GM18858 (cell line): ENCODE results near the gene RBMXL3.

Source experiments
- ATAC-seq: cut with Tn5 transposase; IDR thresholded peaks from one replicate; pipeline ENCODE4 v1.9.1; 2021; ENCODE audit not compliant: unreplicated experiment

Gene RBMXL3

DNA sequence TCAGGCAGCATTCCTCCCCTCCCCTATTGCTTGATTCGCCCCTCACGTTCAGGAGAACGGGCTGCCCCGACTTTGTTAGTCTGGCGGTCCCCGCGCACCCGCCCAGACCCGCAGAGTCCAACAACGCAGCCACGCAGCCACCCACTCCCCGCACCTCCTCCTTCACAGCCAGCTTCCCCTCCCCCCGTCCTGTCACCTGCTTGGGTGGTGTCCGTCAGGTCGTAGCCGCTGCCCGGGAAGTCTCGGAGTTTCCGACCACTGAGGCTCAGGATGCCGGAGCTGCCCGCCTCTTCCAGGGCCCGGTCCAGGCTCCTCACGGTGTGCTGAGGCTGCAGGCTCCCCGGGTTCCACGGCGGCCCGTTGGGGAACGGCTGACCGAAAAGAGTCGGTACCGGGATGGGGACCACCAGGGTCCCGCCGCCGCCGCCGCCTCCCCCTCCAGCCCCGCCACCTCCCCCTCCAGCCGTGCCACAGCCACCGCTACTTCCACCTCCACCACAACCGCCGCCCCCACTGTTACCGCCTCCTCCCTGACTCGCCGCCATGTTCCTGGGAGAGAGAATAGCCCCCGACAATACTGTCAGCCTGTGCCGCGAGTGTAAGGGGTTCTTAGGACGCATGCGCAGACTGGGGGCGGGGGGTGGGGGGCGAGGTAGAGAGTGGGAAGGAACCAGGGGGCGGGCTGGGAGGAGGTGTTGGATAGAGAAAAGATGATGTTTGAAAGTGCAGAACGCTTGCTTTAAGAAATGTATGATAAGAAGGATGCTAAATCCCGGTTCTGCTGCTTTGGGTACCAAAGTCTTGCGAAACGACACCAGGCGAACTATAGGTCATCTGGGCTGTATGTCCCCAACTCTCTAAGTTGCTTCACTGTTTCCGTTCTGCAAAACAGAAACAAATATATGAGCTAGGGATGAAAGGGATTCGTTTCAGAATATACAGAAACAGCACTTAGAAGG, 44.6 kb downstream of the RBMXL3 start, which contains the start of gene LRCH2:
TSS of gene LRCH2 (minus strand) at position 600 of the 959 bp plus-strand sequence. CDS start at position 545, 55 bp downstream.
- no peak for ATAC-seq

GRCh38 chrX:115234461-115234860, 45.3 kb downstream of the RBMXL3 start:
- no peak for ATAC-seq

DNA sequence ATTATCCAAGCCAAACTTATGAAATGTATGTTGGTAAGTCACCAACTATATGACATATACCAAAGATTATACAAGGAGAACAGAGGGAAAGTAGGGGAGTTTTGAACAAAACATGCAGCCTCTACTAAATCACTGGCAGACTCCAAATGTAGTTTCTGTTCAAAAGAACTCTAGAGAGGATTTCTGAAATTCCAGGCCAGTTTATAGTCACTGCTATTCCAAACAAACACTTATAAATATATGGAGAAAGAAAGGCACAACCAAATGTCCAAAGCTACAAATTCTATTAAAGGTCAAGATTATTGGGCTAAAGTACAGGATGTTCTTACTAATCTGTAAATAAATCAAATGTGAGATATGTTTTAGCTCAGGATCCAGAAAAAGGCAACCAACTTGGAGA, 47.4 kb downstream of the RBMXL3 start:
- no peak for ATAC-seq

DNA sequence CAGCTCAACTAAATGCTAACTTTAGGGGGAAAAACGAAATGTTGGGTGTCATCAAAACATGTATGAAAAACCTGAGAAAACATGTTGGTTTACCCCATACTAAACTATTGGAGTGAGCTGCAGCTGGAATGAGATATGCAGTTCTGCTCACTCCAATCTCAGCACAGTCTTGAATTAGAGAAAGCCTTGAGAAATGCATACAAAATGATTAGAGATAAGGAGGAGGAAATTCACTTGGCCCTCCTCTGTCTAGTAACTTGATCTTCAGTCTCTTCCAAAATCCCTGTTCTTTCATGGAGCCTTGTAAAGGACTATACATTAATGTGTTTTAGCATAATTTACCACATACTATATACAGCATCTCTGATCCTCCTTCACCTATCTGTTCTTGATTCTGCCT, 47.8 kb downstream of the RBMXL3 start:
- ATAC-seq: no peak
